Uterus (tissue), 4 donors: ENCODE results near the gene AADACL4. TPM values are rescaled to one million over a fixed set of nuclear protein-coding genes. Genes with fewer than 3 reads are reported as not detected.
"Not testable (repeated sequence)": the region's sequence is repeated elsewhere in the genome, so short reads cannot be mapped to it uniquely, and the experiment has no call there.

Experiments used
- DNase-seq, 2 donors: peaks; one replicate each; pipeline ENCODE4 v3.0.0-alpha.2; 2019 to 2020
- H3K27ac ChIP-seq, 2 donors: fragments of 200-600 bp; sonication (generic); 1 replicate in 1 of 2; 2 replicates in 1 of 2; pipeline ENCODE4 v1.5.1; 2016 to 2018
- H3K27me3 ChIP-seq, 2 donors: fragments of 200-600 bp; sonication (generic); one replicate each; pipeline ENCODE4 v1.5.1; 2018 to 2019; ENCODE audit warnings: control low read depth in 1 of 2
- H3K36me3 ChIP-seq, 2 donors: fragments of 200-600 bp; sonication (generic); one replicate each; pipeline ENCODE4 v1.5.1; 2019; ENCODE audit warnings: control low read depth in 1 of 2
- H3K4me1 ChIP-seq, 2 donors: fragments of 200-600 bp; sonication (generic); one replicate each; pipeline ENCODE4 v1.5.1; 2018 to 2019; ENCODE audit warnings: control low read depth in 1 of 2
- H3K4me3 ChIP-seq, 2 donors: fragments of 200-600 bp; sonication (generic); 1 replicate in 1 of 2; 2 replicates in 1 of 2; pipeline ENCODE4 v1.5.1; 2018 to 2019; ENCODE audit warnings: mild to moderate bottlenecking in 1 of 2
- H3K9me3 ChIP-seq, 2 donors: fragments of 200-600 bp; sonication (generic); one replicate each; pipeline ENCODE4 v1.5.1; 2019; ENCODE audit warnings: control low read depth in 1 of 2
- CTCF ChIP-seq, 4 experiments: fragments of 200-600 bp in 2 of 4; fragments of 450-650 bp in 2 of 4; sonication (generic) in 2 of 4; IDR thresholded peaks; one replicate each; pipeline ENCODE4 v1.5.1; 2016 to 2019; ENCODE audit warnings: antibody characterized with exemption in 4 of 4, mild to moderate bottlenecking in 2 of 4, moderate library complexity in 1 of 4
- POLR2A ChIP-seq, 2 donors: fragments of 450-650 bp; IDR thresholded peaks; one replicate each; pipeline ENCODE4 v1.6.1; 2016; ENCODE audit warnings: antibody characterized with exemption in 2 of 2, mild to moderate bottlenecking in 1 of 2, moderate library complexity in 1 of 2
- intact Hi-C: fragments of 100-400 bp; cut with DNase I; formaldehyde crosslinking; loops from one replicate; pipeline ENCODE4 v1.15.1; 2023; ENCODE audit warnings: low total_unique reads
- small RNA-seq: library from RNA; depleted of rRNA; stranded (forward); fragments of <200 nt; gene quantifications from one replicate; pipeline ENCODE3, GENCODE V24; 2016
- total RNA-seq, 4 donors: library from RNA; depleted of rRNA in 3 of 4; stranded (reverse); fragments of >200 nt in 3 of 4; gene quantifications; one replicate each; pipeline versions ENCODE4 v1.1.0 to v1.2.4, GENCODE V29; 2014 to 2023
- donor health status: DM: yes; HTN: yes; CAD: no.

Gene AADACL4
- total RNA-seq, 4 donors from 2014 or later = 0.14 to 0.46 TPM; not detected in 2

- no peaks in the 10 kb centered on the region for H3K4me1 ChIP-seq
- no peaks in the 10 kb centered on the region for H3K36me3 ChIP-seq
- DNase-seq = no peak
- TF ChIP-seq POLR2A (IDR thresholded peaks at IDR 0.05) (no peak), CTCF (IDR thresholded peaks at IDR 0.05) (no peak)
- H3K9me3 ChIP-seq = no peaks in the 10 kb centered on the region
- H3K4me3 ChIP-seq = no peak overlapping the region
- no peaks in the 10 kb centered on the region for H3K27me3 ChIP-seq
- intact Hi-C loops = no loop called here
- H3K27ac ChIP-seq = no peak overlapping the region
Observed at GRCh38 chr1:12712076-12712475, 68.2 kb downstream of the AADACL4 start.

- DNase-seq = no peak
- Histone ChIP-seq H3K9me3 (no peaks in the 10 kb centered on the region), H3K27ac (no peak overlapping the region), H3K4me1 (no peaks in the 10 kb centered on the region), H3K36me3 (no peaks in the 10 kb centered on the region), H3K27me3 (no peaks in the 10 kb centered on the region), H3K4me3 (no peak overlapping the region)
- intact Hi-C loops = no loop called here
- TF ChIP-seq CTCF (IDR thresholded peaks at IDR 0.05) (no peak), POLR2A (IDR thresholded peaks at IDR 0.05) (no peak)
Observed at GRCh38 chr1:12712929-12713328, 69.0 kb downstream of the AADACL4 start.

- H3K4me1 ChIP-seq, H3K4me3 ChIP-seq, H3K27me3 ChIP-seq, H3K36me3 ChIP-seq, H3K9me3 ChIP-seq, DNase-seq, H3K27ac ChIP-seq, intact Hi-C loops: not testable (repeated sequence)
Observed at GRCh38 chr1:12713651-12714050, 69.8 kb downstream of the AADACL4 start.

GRCh38 chr1:12714710-12715475 is 71.0 kb downstream of the AADACL4 start:
- Histone ChIP-seq H3K9me3 (no peaks in the 10 kb centered on the region), H3K4me1 (no peaks in the 10 kb centered on the region), H3K27me3 (no peaks in the 10 kb centered on the region), H3K27ac (no peak overlapping the region), H3K4me3 (no peak overlapping the region), H3K36me3 (no peaks in the 10 kb centered on the region)
- intact Hi-C loops = no loop called here
- no peak for DNase-seq
- no peak for TF ChIP-seq CTCF (IDR thresholded peaks at IDR 0.05)
- no peak for TF ChIP-seq POLR2A (IDR thresholded peaks at IDR 0.05)

- H3K9me3 ChIP-seq = no peaks in the 10 kb centered on the region
- no peaks in the 10 kb centered on the region for H3K27me3 ChIP-seq
- intact Hi-C loops = no loop called here
- no peaks in the 10 kb centered on the region for H3K36me3 ChIP-seq
- no peak for TF ChIP-seq POLR2A (IDR thresholded peaks at IDR 0.05)
- no peak for TF ChIP-seq CTCF (IDR thresholded peaks at IDR 0.05)
- no peaks in the 10 kb centered on the region for H3K4me1 ChIP-seq
- no peak within 1 kb of the TSS for H3K4me3 ChIP-seq
- no peak within 1 kb of the TSS for H3K27ac ChIP-seq
- no peak for DNase-seq
Observed at GRCh38 chr1:12715896-12716437, 72.1 kb downstream of the AADACL4 start, which contains the start of gene AADACL3. TSS of gene AADACL3 (plus strand) at chr1:12716110. CDS start at chr1:12716177, 67 bp downstream.

Small RNA genes lying within 50 kb of the gene (small RNA-seq; reads per million reads assigned to genes)
- gene AC244670.1 = not detected

Other genes starting within 250 kb of the AADACL4 start
- 10 to 100 TPM; 12.6 to 82.0 (median 51.5) TPM for gene DHRS3, start 25.9 kb upstream of the AADACL4 start, total RNA-seq
- not detected for gene AADACL3, start 72.0 kb downstream of the AADACL4 start, total RNA-seq
- gene CFAP107, start 102.1 kb downstream of the AADACL4 start, total RNA-seq = under 1 TPM in 1 of 4 donors, not detected in 3; 0.14 TPM
- gene PRAMEF12, start 129.7 kb downstream of the AADACL4 start, total RNA-seq = not detected
- not detected for gene PRAMEF1, start 147.3 kb downstream of the AADACL4 start, total RNA-seq
- gene PRAMEF11, start 187.3 kb downstream of the AADACL4 start, total RNA-seq = not detected
- gene HNRNPCL1, start 204.6 kb downstream of the AADACL4 start, total RNA-seq = not detected
- gene PRAMEF2, start 213.0 kb downstream of the AADACL4 start, total RNA-seq = not detected
- not detected for gene PRAMEF4, start 242.1 kb downstream of the AADACL4 start, total RNA-seq